A549 (cell line): ENCODE measurements around the gene ATP1A3. TPM values are rescaled to one million over a fixed set of nuclear protein-coding genes. Genes with fewer than 3 reads are reported as not detected.

Experiments used
- ATAC-seq, 2 experiments: fragments of 200-7000 bp in 1 of 2; fragments of >200 bp in 1 of 2; cut with Nextera tagmentation in 1 of 2; cut with Tn5 transposase in 1 of 2; 3 replicates each; pipeline versions ENCODE4 v1.8.0 to v1.9.1; 2018 to 2020; ENCODE audit warnings: mild to moderate bottlenecking in 1 of 2, moderate library complexity in 1 of 2
- CTCF ChIA-PET: fragments of 300-600 bp; sonication (Branson Sonifier 250); formaldehyde crosslinking; extraction: SDS; loops from one replicate; lab custom pipeline; 2021; ENCODE audit warnings: antibody characterized with exemption, inconsistent platforms; lab: Yijun Ruan, JAX
- POLR2A ChIA-PET: fragments of 350-600 bp; formaldehyde crosslinking; extraction: SDS; loops from one replicate; lab custom pipeline; 2021; ENCODE audit warnings: antibody characterized with exemption, inconsistent platforms; lab: Yijun Ruan, JAX
- DNase-seq, 2 experiments: peaks; one replicate each; pipeline versions ENCODE4 v3.0.0 to v3.0.0-alpha.2; 2011 to 2016; ENCODE audit warnings: low read depth in 1 of 2, low spot score in 1 of 2
- FAIRE-seq: peaks from 2 replicates; lab custom pipeline; 2011; peaks lifted over from hg19 to GRCh38; lab: Jason Lieb, UNC
- H3K27ac ChIP-seq, 2 experiments: fragments of >200 bp; sonication (Bioruptor Twin); formaldehyde crosslinking; 3 replicates each; pipeline ENCODE4 v1.5.1; 2016 to 2017
- H3K4me1 ChIP-seq: fragments of >200 bp; sonication (Bioruptor Twin); formaldehyde crosslinking; 3 replicates; pipeline ENCODE4 v1.6.1; 2016
- H3K4me2 ChIP-seq: fragments of >200 bp; sonication (Bioruptor Twin); formaldehyde crosslinking; 3 replicates; pipeline ENCODE4 v1.6.1; 2016
- H3K4me3 ChIP-seq: fragments of >200 bp; sonication (Bioruptor Twin); formaldehyde crosslinking; 3 replicates; pipeline ENCODE4 v1.5.1; 2016
- H3K9me3 ChIP-seq: fragments of >200 bp; sonication (Bioruptor Twin); formaldehyde crosslinking; 3 replicates; pipeline ENCODE4 v1.6.1; 2016
- BHLHE40 ChIP-seq: IDR thresholded peaks from 2 replicates; pipeline ENCODE4 v1.6.1; 2012; ENCODE audit warnings: low read depth, low read length, inconsistent platforms
- CEBPB ChIP-seq, 2 experiments: fragments of >200 bp in 1 of 2; sonication (Bioruptor Twin) in 1 of 2; formaldehyde crosslinking in 1 of 2; IDR thresholded peaks; 2 replicates each; pipeline ENCODE4 v1.6.1; 2012 to 2016
- CHD2 ChIP-seq: fragments of 150-350 bp; IDR thresholded peaks from 2 replicates; pipeline ENCODE4 v1.6.1; 2014; ENCODE audit warnings: low read length; ENCODE audit not compliant: partially characterized antibody
- EHF ChIP-seq: fragments of 250-450 bp; sonication (Bioruptor Pico); IDR thresholded peaks from 2 replicates; pipeline ENCODE4 v1.5.0; 2020; ENCODE audit warnings: mild to moderate bottlenecking
- EHMT2 ChIP-seq: fragments of 200-600 bp; sonication (generic); IDR thresholded peaks from 2 replicates; pipeline ENCODE4 v1.6.1; 2016; ENCODE audit warnings: antibody characterized with exemption, low read depth, mild to moderate bottlenecking, moderate library complexity
- ESRRA ChIP-seq: fragments of 150-350 bp; IDR thresholded peaks from 2 replicates; pipeline ENCODE4 v1.6.1; 2014; ENCODE audit warnings: mild to moderate bottlenecking, low read length, borderline replicate concordance
- FOSB ChIP-seq: fragments of 250-450 bp; sonication (Bioruptor Pico); IDR thresholded peaks from 2 replicates; pipeline ENCODE4 v1.5.0; 2020; ENCODE audit warnings: mild to moderate bottlenecking, moderate library complexity
- FOXS1 ChIP-seq: fragments of 250-450 bp; sonication (Bioruptor Pico); IDR thresholded peaks from 2 replicates; pipeline ENCODE4 v1.5.0; 2020; ENCODE audit warnings: mild to moderate bottlenecking, moderate library complexity
- HDAC2 ChIP-seq: fragments of 200-600 bp; sonication (generic); IDR thresholded peaks from 2 replicates; pipeline ENCODE4 v1.6.1; 2016
- HOXA7 ChIP-seq: fragments of 250-450 bp; sonication (Bioruptor Pico); IDR thresholded peaks from 2 replicates; pipeline ENCODE4 v1.5.0; 2020; ENCODE audit warnings: mild to moderate bottlenecking, moderate library complexity
- HOXB13 ChIP-seq: fragments of 250-450 bp; sonication (Bioruptor Pico); IDR thresholded peaks from 2 replicates; pipeline ENCODE4 v1.5.0; 2020; ENCODE audit warnings: low read depth, mild to moderate bottlenecking, moderate library complexity
- HOXB5 ChIP-seq: fragments of 250-450 bp; sonication (Bioruptor Pico); IDR thresholded peaks from 2 replicates; pipeline ENCODE4 v1.5.0; 2020; ENCODE audit warnings: mild to moderate bottlenecking, moderate library complexity
- KDM1A ChIP-seq: fragments of 200-600 bp; sonication (generic); IDR thresholded peaks from 2 replicates; pipeline ENCODE4 v1.6.1; 2016; ENCODE audit warnings: low read depth, mild to moderate bottlenecking
- NFE2L2 ChIP-seq: fragments of 150-350 bp; conservative IDR thresholded peaks from 2 replicates; pipeline ENCODE4 v1.6.1; 2014; ENCODE audit warnings: low read length
- POLR2A ChIP-seq: IDR thresholded peaks from 2 replicates; pipeline ENCODE4 v1.6.1; 2012; ENCODE audit warnings: mild to moderate bottlenecking, low read length
- POLR2AphosphoS2 ChIP-seq: conservative IDR thresholded peaks from 2 replicates; pipeline ENCODE4 v1.6.1; 2012; ENCODE audit warnings: low read length, improper control_type of control experiment, inconsistent platforms
- RCOR1 ChIP-seq: fragments of 150-350 bp; IDR thresholded peaks from 2 replicates; pipeline ENCODE4 v1.6.1; 2014; ENCODE audit warnings: antibody characterized with exemption, low read length, low read depth
- REST ChIP-seq: fragments of 200-600 bp; sonication (generic); IDR thresholded peaks from 2 replicates; pipeline ENCODE4 v1.6.1; 2016; ENCODE audit warnings: antibody characterized with exemption, mild to moderate bottlenecking, moderate library complexity
- SMC3 ChIP-seq: fragments of >200 bp; sonication (Bioruptor Twin); formaldehyde crosslinking; IDR thresholded peaks from 3 replicates; pipeline ENCODE4 v1.6.1; 2018; ENCODE audit warnings: inconsistent platforms
- TFCP2L1 ChIP-seq: fragments of 250-450 bp; sonication (Bioruptor Pico); IDR thresholded peaks from 2 replicates; pipeline ENCODE4 v1.5.0; 2021; ENCODE audit warnings: mild to moderate bottlenecking
- ZFP36 ChIP-seq: fragments of 450-650 bp; IDR thresholded peaks from 2 replicates; pipeline ENCODE4 v1.6.1; 2014; ENCODE audit warnings: borderline replicate concordance; ENCODE audit not compliant: partially characterized antibody
- WGBS: methylation state at CpG from one replicate; pipeline ENCODE4 v1.1.6; 2017; ENCODE audit errors: missing lambda C conversion rate; 5-methylcytosine and 5-hydroxymethylcytosine counted together
- polyA plus RNA-seq, 4 experiments: library from polyadenylated mRNA; depleted of rRNA in 3 of 4; stranded (reverse); fragments of >200 nt; fragmentation: RNase III in 1 of 4; extraction: RNeasy Plus Mini Kit Qiagen cat#74134 plus additional on column Dnase treatment in 1 of 4; gene quantifications; 2 replicates in 3 of 4; 3 replicates in 1 of 4; pipeline ENCODE4 v1.2.3, GENCODE V29; 2011 to 2017
- TF ChIP-seq, protein P1 (sequence below): IDR thresholded peaks from 2 replicates; pipeline ENCODE4 v1.6.1; 2012

Gene ATP1A3
- polyA plus RNA-seq, 2 of the 4 experiments (the other 2 are of a cell fraction) = 0.67 to 3.7 TPM

DNA sequence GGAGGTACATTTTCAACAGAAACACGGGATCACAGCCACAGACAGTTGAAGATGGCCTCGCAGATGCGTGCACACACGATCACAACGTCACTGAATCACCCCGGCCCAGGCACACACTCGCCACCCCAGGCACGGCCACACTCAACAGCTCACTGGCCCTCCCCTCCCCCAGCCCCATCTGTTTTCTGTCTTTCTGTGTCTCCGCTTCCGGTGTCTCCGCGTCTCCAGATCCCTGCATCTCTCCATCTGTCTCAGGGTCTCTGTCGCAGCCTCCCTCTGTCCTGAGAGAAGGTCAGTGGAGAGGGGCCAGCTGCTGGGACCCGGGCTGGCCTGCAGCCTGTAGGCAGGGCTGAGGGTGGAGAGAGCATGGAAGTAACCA lies 3.8 kb upstream of the ATP1A3 start:
- Histone ChIP-seq H3K9me3 (no peaks in the 10 kb centered on the region), H3K4me2 (peak overlapping the region; percentile 100), H3K4me1 (peaks cover 30% of the 10 kb centered on the region), H3K4me3 (peak overlapping the region; percentile 47; the same call in 2 of the 3 replicates), H3K27ac (no peak overlapping the region)
- ATAC-seq (no peak), DNase-seq (no peak), FAIRE-seq (no peak)
- 17% methylated on average over 14 of the region's 14 CpGs for WGBS
- POLR2A ChIA-PET = no interaction called here
- no peak for TF ChIP-seq SMC3
- TF ChIP-seq CHD2 = no peak
- no peak for TF ChIP-seq RCOR1
- no peak for TF ChIP-seq FOXS1 (CRISPR knock-in tag)
- no peak for TF ChIP-seq FOSB (CRISPR knock-in tag)
- TF ChIP-seq HDAC2 = no peak
- TF ChIP-seq BHLHE40 = no peak
- no peak for TF ChIP-seq POLR2A
- TF ChIP-seq HOXA7 (CRISPR knock-in tag) = no peak
- TF ChIP-seq ZFP36 = no peak
- TF ChIP-seq ESRRA = no peak
- no peak for TF ChIP-seq TFCP2L1
- TF ChIP-seq NFE2L2 = no peak
- CTCF ChIA-PET = interaction anchor here (1.0 to 14.8 kb wide), 11 partner anchors 12 to 187 kb away, joined by 3 to 344 read pairs (median 4); no protein-coding TSS in a partner anchor

DNA sequence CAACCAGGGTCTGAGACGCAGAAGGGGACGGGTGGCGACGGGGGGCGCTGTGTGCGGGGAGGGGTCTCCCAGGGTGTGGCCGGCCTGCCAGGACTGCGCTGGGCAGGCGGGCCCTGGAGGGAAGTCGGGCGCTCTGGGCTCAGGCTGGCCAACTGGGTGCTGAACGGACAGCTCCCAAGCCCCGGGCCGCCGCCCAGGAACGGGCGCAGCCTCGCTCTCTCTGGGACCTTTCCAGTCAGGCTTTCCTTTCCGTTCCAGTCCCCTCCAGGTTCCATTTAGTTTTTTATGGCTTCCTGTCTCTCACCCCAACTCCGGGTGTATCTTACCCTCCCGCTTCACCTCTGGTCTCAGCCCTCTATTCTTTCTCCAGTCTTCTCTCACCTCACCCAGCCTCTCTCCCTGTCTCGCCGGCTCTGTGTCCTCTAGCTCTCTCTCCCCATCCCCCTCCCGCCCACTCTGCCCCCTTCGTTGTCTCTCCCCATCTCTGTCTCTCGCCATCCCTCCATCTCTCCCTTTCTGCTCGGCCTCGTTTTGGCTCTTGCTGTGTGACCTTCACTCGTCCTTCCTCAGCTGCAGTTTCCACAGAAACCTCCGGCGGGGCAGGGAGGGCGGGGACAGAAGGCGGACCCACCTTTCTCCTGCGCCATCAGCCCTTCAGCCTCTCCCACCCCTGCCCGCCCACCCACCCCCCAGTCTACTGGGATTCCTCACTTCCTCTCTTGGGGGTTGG lies 3.3 kb upstream of the ATP1A3 start:
- Histone ChIP-seq H3K4me3 (peak overlapping the region; percentile 47), H3K4me1 (peaks cover 30% of the 10 kb centered on the region), H3K27ac (no peak overlapping the region), H3K9me3 (no peaks in the 10 kb centered on the region), H3K4me2 (peak overlapping the region; percentile 100)
- ChIA-PET CTCF (interaction anchor here (0.7 to 14.8 kb wide), 11 partner anchors 11 to 290 kb away, joined by 3 to 344 read pairs (median 4); no protein-coding TSS in a partner anchor), POLR2A (interaction anchor here (0.7 to 1.0 kb wide), 2 partner anchors 13 to 38 kb away, joined by 3 read pairs; partner anchors contain the start of gene RABAC1)
- TF ChIP-seq ZFP36 (no peak), FOXS1 (CRISPR knock-in tag) (peak; percentile 81; the same call in 1 of the 2 replicates), HOXB13 (CRISPR knock-in tag) (peak; percentile 71; the same call in 1 of the 2 replicates), KDM1A (no peak), EHMT2 (peak; percentile 93; the same call in 1 of the 2 replicates), EHF (CRISPR knock-in tag) (peak; percentile 67; the same call in 1 of the 2 replicates), CEBPB (IDR thresholded peaks at IDR 0.05) (no peak), POLR2AphosphoS2 (no peak), HOXB5 (CRISPR knock-in tag) (peak; percentile 78), REST (peak; percentile 95)
- TF ChIP-seq, protein P1, sequence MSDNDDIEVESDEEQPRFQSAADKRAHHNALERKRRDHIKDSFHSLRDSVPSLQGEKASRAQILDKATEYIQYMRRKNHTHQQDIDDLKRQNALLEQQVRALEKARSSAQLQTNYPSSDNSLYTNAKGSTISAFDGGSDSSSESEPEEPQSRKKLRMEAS = no peak
- ATAC-seq (peak; percentile 57 to 76), DNase-seq (peak; percentile 69 to 95), FAIRE-seq (peak; percentile 82)
- 4% methylated on average over 33 of the region's 35 CpGs for WGBS
